K562 (cell line): Measurements from ENCODE around the gene RND1.

Experiments
- CBX5 ChIP-seq: IDR thresholded peaks from 2 replicates; pipeline ENCODE4 v1.6.1; 2014; ENCODE audit warnings: low read depth, borderline replicate concordance
- CTCF ChIP-seq, 3 experiments: IDR thresholded peaks in 2 of 3; conservative IDR thresholded peaks in 1 of 3; 2 replicates each; pipeline ENCODE4 v1.5.1; 2011 to 2012; ENCODE audit warnings: low read length in 3 of 3, mild to moderate bottlenecking in 3 of 3, control low read depth in 2 of 3, improper control_type of control experiment in 1 of 3, inconsistent platforms in 1 of 3, low read depth in 1 of 3, mixed read lengths in 1 of 3, moderate library complexity in 1 of 3; ENCODE audit not compliant: insufficient read depth in 2 of 3
- ETV6 ChIP-seq, 3 experiments: fragments of 150-350 bp in 1 of 3; sonication (generic) in 1 of 3; formaldehyde crosslinking in 1 of 3; IDR thresholded peaks; 2 replicates each; pipeline versions ENCODE4 v1.6.1 to v1.8.0; 2014 to 2022; ENCODE audit warnings: borderline replicate concordance in 2 of 3, low read depth in 2 of 3, antibody characterized with exemption in 1 of 3, low read length in 1 of 3, mild to moderate bottlenecking in 1 of 3, missing genetic modification reagents in 1 of 3
- HNRNPK ChIP-seq: fragments of 200-400 bp; formaldehyde crosslinking; IDR thresholded peaks from one replicate; pipeline ENCODE4 v1.6.1; 2018; ENCODE audit warnings: mild to moderate bottlenecking, low read depth, low read length; ENCODE audit not compliant: poor library complexity, severe bottlenecking
- MEIS2 ChIP-seq: fragments of 450-650 bp; IDR thresholded peaks from 2 replicates; pipeline ENCODE4 v1.6.1; 2014; ENCODE audit warnings: mild to moderate bottlenecking; ENCODE audit not compliant: partially characterized antibody
- MYC ChIP-seq, 2 experiments: fragments of 250-450 bp in 1 of 2; sonication (Bioruptor Pico) in 1 of 2; IDR thresholded peaks; 2 replicates each; pipeline versions ENCODE4 v1.5.1 to v1.6.1; 2012 to 2021; ENCODE audit warnings: low read depth in 2 of 2, borderline replicate concordance in 1 of 2, improper control_type of control experiment in 1 of 2, low read length in 1 of 2, mild to moderate bottlenecking in 1 of 2, moderate library complexity in 1 of 2
- POLR2A ChIP-seq: fragments of 450-650 bp; conservative IDR thresholded peaks from 2 replicates; pipeline ENCODE4 v1.6.1; 2016
- POLR2AphosphoS5 ChIP-seq: IDR thresholded peaks from 2 replicates; pipeline ENCODE4 v1.6.1; 2011; ENCODE audit warnings: mild to moderate bottlenecking, low read depth, low read length, moderate library complexity; ENCODE audit not compliant: control insufficient read depth, insufficient read depth
- RCOR1 ChIP-seq, 2 experiments: IDR thresholded peaks; 2 replicates each; pipeline ENCODE4 v1.6.1; 2012; ENCODE audit warnings: low read depth in 2 of 2, low read length in 2 of 2, borderline replicate concordance in 1 of 2, improper control_type of control experiment in 1 of 2
- REST ChIP-seq, 2 experiments: fragments of 450-650 bp; formaldehyde crosslinking in 1 of 2; IDR thresholded peaks; 2 replicates each; pipeline versions ENCODE4 v1.4.0 to v1.6.1; 2014 to 2020; ENCODE audit warnings: mild to moderate bottlenecking in 2 of 2, borderline replicate concordance in 1 of 2, low read depth in 1 of 2
- STAT6 ChIP-seq: sonication (generic); formaldehyde crosslinking; IDR thresholded peaks from 2 replicates; pipeline ENCODE4 v1.8.1; 2023; ENCODE audit warnings: mild to moderate bottlenecking, missing genetic modification reagents
- THAP12 ChIP-seq: fragments of 250-450 bp; sonication (Bioruptor Pico); IDR thresholded peaks from 2 replicates; pipeline ENCODE4 v1.9.0; 2021; ENCODE audit warnings: mild to moderate bottlenecking, inconsistent platforms

- TF ChIP-seq STAT6 (no peak), MYC (IDR thresholded peaks at IDR 0.05; ENCODE audit: low read depth, low read length) (no peak), MYC (CRISPR knock-in tag; IDR thresholded peaks at IDR 0.05; ENCODE audit: borderline replicate concordance, low read depth) (no peak), HNRNPK (no peak), CBX5 (no peak), THAP12 (CRISPR knock-in tag) (no peak), RCOR1 (IDR thresholded peaks at IDR 0.05; ENCODE audit: borderline replicate concordance in 1 of 2, low read depth in 2 of 2, low read length in 2 of 2) (no peak), REST (IDR thresholded peaks at IDR 0.05; ENCODE audit: borderline replicate concordance) (no peak), REST (CRISPR knock-in tag; IDR thresholded peaks at IDR 0.05; ENCODE audit: low read depth) (no peak), MEIS2 (no peak), ETV6 (IDR thresholded peaks at IDR 0.05; ENCODE audit: borderline replicate concordance in 1 of 2, low read depth in 2 of 2, low read length in 1 of 2) (no peak), ETV6 (CRISPR knock-in tag; IDR thresholded peaks at IDR 0.05; ENCODE audit: borderline replicate concordance) (no peak), CTCF (IDR thresholded peaks at IDR 0.05 in 2 of 3, conservative IDR thresholded peaks at IDR 0.05 in 1 of 3; ENCODE audit: insufficient read depth in 2 of 3, low read depth in 1 of 3, low read length in 3 of 3) (no peak), POLR2AphosphoS5 (no peak), POLR2A (no peak)
Measured at GRCh38 chr12:48878548-48878947, 12.9 kb upstream of the RND1 start.
